NCI-H1092 (cell line): ENCODE measurements around the gene SPIRE1.
"Not testable (repeated sequence)": the region's sequence is repeated elsewhere in the genome, so short reads cannot be mapped to it uniquely, and the experiment has no call there.

Experiments used
- DNase-seq: peaks from one replicate; lab custom pipeline; 2025; lab: John Stamatoyannopoulos, UW

SPIRE1 gene

GRCh38 chr18:12645751-12646203 is 12.1 kb downstream of the SPIRE1 start:
- no peak for DNase-seq

GRCh38 chr18:12645254-12645653 is 12.7 kb downstream of the SPIRE1 start:
- DNase-seq, result no peak

GRCh38 chr18:12643756-12644155 is 14.2 kb downstream of the SPIRE1 start:
- not testable (repeated sequence) for DNase-seq

GRCh38 chr18:12640881-12641200 is 17.1 kb downstream of the SPIRE1 start:
- no peak for DNase-seq

- DNase-seq, result no peak
Observed at GRCh38 chr18:12639990-12640880, 17.7 kb downstream of the SPIRE1 start.

- no peak for DNase-seq
Observed at GRCh38 chr18:12638644-12639124, 19.2 kb downstream of the SPIRE1 start.

GRCh38 chr18:12637901-12638643 is 19.8 kb downstream of the SPIRE1 start:
- DNase-seq, result no peak

- DNase-seq, result no peak
Observed at GRCh38 chr18:12637393-12637792, 20.5 kb downstream of the SPIRE1 start.

GRCh38 chr18:12631831-12632477 is 26.0 kb downstream of the SPIRE1 start:
- DNase-seq, result no peak

GRCh38 chr18:12630136-12630535 is 27.8 kb downstream of the SPIRE1 start:
- no peak for DNase-seq

- DNase-seq, result no peak
Observed at GRCh38 chr18:12628706-12629702, 28.9 kb downstream of the SPIRE1 start.

- not testable (repeated sequence) for DNase-seq
Observed at GRCh38 chr18:12627199-12627598, 30.7 kb downstream of the SPIRE1 start.

- DNase-seq, result no peak
Observed at GRCh38 chr18:12625241-12625640, 32.7 kb downstream of the SPIRE1 start.

- DNase-seq, result no peak
Observed at GRCh38 chr18:12621742-12622306, 36.1 kb downstream of the SPIRE1 start.

GRCh38 chr18:12615748-12616147 is 42.2 kb downstream of the SPIRE1 start:
- no peak for DNase-seq

- no peak for DNase-seq
Observed at GRCh38 chr18:12608301-12608700, 49.6 kb downstream of the SPIRE1 start.

GRCh38 chr18:12606592-12607315 is 51.2 kb downstream of the SPIRE1 start:
- DNase-seq, result no peak

GRCh38 chr18:12604445-12605007 is 53.4 kb downstream of the SPIRE1 start:
- DNase-seq, result no peak

- no peak for DNase-seq
Observed at GRCh38 chr18:12599966-12600365, 57.9 kb downstream of the SPIRE1 start.

GRCh38 chr18:12599543-12599942 is 58.4 kb downstream of the SPIRE1 start:
- DNase-seq, result no peak
